NB4 (cell line): ENCODE data around the gene CCNC.

Source experiments
- POLR2A ChIP-seq: IDR thresholded peaks from 2 replicates; pipeline ENCODE4 v1.6.1; 2011; ENCODE audit warnings: mild to moderate bottlenecking; ENCODE audit not compliant: insufficient read length; ENCODE audit errors: extremely low read depth
- TF ChIP-seq, protein P1 (sequence below): IDR thresholded peaks from one replicate; pipeline ENCODE4 v1.5.1; 2012; ENCODE audit warnings: low read depth, low read length

GRCh38 chr6:99591673-99592364 is 23.4 kb upstream of the CCNC start:
- TF ChIP-seq, protein P1, sequence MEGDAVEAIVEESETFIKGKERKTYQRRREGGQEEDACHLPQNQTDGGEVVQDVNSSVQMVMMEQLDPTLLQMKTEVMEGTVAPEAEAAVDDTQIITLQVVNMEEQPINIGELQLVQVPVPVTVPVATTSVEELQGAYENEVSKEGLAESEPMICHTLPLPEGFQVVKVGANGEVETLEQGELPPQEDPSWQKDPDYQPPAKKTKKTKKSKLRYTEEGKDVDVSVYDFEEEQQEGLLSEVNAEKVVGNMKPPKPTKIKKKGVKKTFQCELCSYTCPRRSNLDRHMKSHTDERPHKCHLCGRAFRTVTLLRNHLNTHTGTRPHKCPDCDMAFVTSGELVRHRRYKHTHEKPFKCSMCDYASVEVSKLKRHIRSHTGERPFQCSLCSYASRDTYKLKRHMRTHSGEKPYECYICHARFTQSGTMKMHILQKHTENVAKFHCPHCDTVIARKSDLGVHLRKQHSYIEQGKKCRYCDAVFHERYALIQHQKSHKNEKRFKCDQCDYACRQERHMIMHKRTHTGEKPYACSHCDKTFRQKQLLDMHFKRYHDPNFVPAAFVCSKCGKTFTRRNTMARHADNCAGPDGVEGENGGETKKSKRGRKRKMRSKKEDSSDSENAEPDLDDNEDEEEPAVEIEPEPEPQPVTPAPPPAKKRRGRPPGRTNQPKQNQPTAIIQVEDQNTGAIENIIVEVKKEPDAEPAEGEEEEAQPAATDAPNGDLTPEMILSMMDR = no peak
- TF ChIP-seq POLR2A = no peak
